WTC11 (cell line): ENCODE measurements around the gene ANO10. TPM values are rescaled to one million over a fixed set of nuclear protein-coding genes. Genes with fewer than 3 reads are reported as not detected.

Experiments used
- total RNA-seq: library from RNA; stranded (reverse); gene quantifications from 3 replicates; pipeline ENCODE4 v1.2.3, GENCODE V29; 2021

ANO10 gene
- total RNA-seq, 1 experiment from 2014 or later = 35.1 TPM

Other genes starting within 250 kb of the ANO10 start
- gene ABHD5, start 68.9 kb upstream of the ANO10 start, total RNA-seq = 9.5 to 11.3 TPM (median 10.9 TPM) in 3 replicates